ENCODE measurements around the gene MYOD1. TPM values are rescaled to one million over a fixed set of nuclear protein-coding genes. Genes with fewer than 3 reads are reported as not detected.

The MYOD1 gene
- total and polyA plus RNA-seq, 2 of the 4 experiments (the other 2 are of a cell fraction), result not detected

- Histone ChIP-seq H4K20me1 (ENCODE audit: insufficient read depth, low read length) (no peaks in the 10 kb centered on the region), H2BK20ac (ENCODE audit: low read depth, low read length) (no peak overlapping the region), H2BK5ac (ENCODE audit: low read depth, low read length, poor library complexity, severe bottlenecking) (no peak overlapping the region), H4K5ac (ENCODE audit: low read depth, low read length) (no peak overlapping the region), H3K14ac (replicated peaks; ENCODE audit: low read depth, low read length) (no peak overlapping the region), H3K4ac (ENCODE audit: low read depth, low read length) (no peak overlapping the region), H2AK9ac (replicated peaks; ENCODE audit: low read depth, low read length, poor library complexity) (peak overlapping the region; percentile 39), H2AK5ac (ENCODE audit: low read depth, low read length) (no peak overlapping the region), H3K9ac (ENCODE audit: low read depth, low read length) (no peak overlapping the region), H3K79me1 (ENCODE audit: low read depth in 1 of 2, low read length in 2 of 2) (no peaks in the 10 kb centered on the region), H3K4me1 (ENCODE audit: control insufficient read depth, insufficient read depth, low read length) (no peaks in the 10 kb centered on the region), H2BK120ac (ENCODE audit: low read depth, low read length) (no peak overlapping the region), H4K8ac (ENCODE audit: low read depth in 2 of 2, low read length in 2 of 2) (no peak overlapping the region), H4K91ac (ENCODE audit: insufficient read depth, low read depth, low read length) (no peak overlapping the region), H2AFZ (replicated peaks; ENCODE audit: low read length, poor library complexity) (no peak overlapping the region), H3K36me3 (ENCODE audit: control insufficient read depth, insufficient read depth, low read length) (no peaks in the 10 kb centered on the region), H3K56ac (ENCODE audit: extremely low read depth, insufficient read depth, low read length) (no peak overlapping the region), H3K27me3 (ENCODE audit: control insufficient read depth, insufficient read depth, low read length) (peaks cover 43% of the 10 kb centered on the region), H3K9me1 (ENCODE audit: insufficient read depth, low read length) (no peaks in the 10 kb centered on the region), H3K4me3 (ENCODE audit: insufficient read depth, low read depth, low read length) (no peak overlapping the region), H3K27ac (ENCODE audit: insufficient read depth, low read length) (no peak overlapping the region), H3K4me2 (ENCODE audit: low read depth, low read length) (no peak overlapping the region), H3K9me3 (ENCODE audit: control insufficient read depth, insufficient read depth, low read length) (no peaks in the 10 kb centered on the region), H3K23ac (ENCODE audit: low read depth, low read length) (no peak overlapping the region), H3K18ac (ENCODE audit: low read depth, low read length) (no peak overlapping the region), H2BK15ac (ENCODE audit: low read depth, low read length) (no peak overlapping the region)
- no CpG with 5 or more reads among the region's 4 CpGs for WGBS, 2 experiments (ENCODE audit: extremely low coverage in 2 of 2, insufficient read length in 1 of 2)
- CTCF ChIA-PET, result no interaction called here
- in situ Hi-C loops (cut with MboI; ENCODE audit: low sequenced_read_pairs) (no loop called here), intact Hi-C loops (cut with micrococcal nuclease) (no loop called here), dilution Hi-C loops (cut with HindIII; ENCODE audit: low sequenced_read_pairs, unreplicated experiment) (no loop called here)
- no TSS peak for BruUV-seq (replicated peaks)
- ATAC-seq (ENCODE audit: low read depth) (no peak), DNase-seq (no peak)
- POLR2A ChIA-PET (ENCODE audit: unreplicated experiment), result no interaction called here
- TF ChIP-seq CTCF (conservative IDR thresholded peaks at IDR 0.05; ENCODE audit: low read depth, low read length), result no peak
- no peak for TF ChIP-seq MAZ (IDR thresholded peaks at IDR 0.05; ENCODE audit: borderline replicate concordance, low read depth, low read length)
- no peak for TF ChIP-seq USF2 (IDR thresholded peaks at IDR 0.05; ENCODE audit: low read depth, low read length)
Observed at GRCh38 chr11:17714870-17715269, 4.5 kb upstream of the MYOD1 start.
